ENCODE results near the gene HIVEP2. TPM values are rescaled to one million over a fixed set of nuclear protein-coding genes. Genes with fewer than 3 reads are reported as not detected.

The HIVEP2 gene
- total and polyA plus RNA-seq, 2 donors (not counting 1 experiment from before 2014, with no cell fraction given) = 5.8 to 31.9 TPM

- Histone ChIP-seq H3K79me2 (ENCODE audit: control insufficient read depth, insufficient read depth, low read length) (peaks cover 62% of the 10 kb centered on the region), H3K27ac (ENCODE audit: low read length in 2 of 2) (no peak overlapping the region), H3K9ac (ENCODE audit: low read length) (no peak overlapping the region), H3K4me2 (replicated peaks; ENCODE audit: low read depth, low read length, poor library complexity, severe bottlenecking) (no peak overlapping the region), H4K20me1 (ENCODE audit: control insufficient read depth, insufficient read depth, low read length, poor library complexity, severe bottlenecking) (no peaks in the 10 kb centered on the region), H3K4me3 (ENCODE audit: control extremely low read depth in 1 of 5, extremely low read depth in 1 of 5, insufficient read depth in 1 of 5, low read depth in 2 of 5, low read length in 4 of 5) (no peak overlapping the region), H3K36me3 (replicated peaks in 1 of 2; ENCODE audit: control extremely low read depth in 1 of 2, control insufficient read depth in 1 of 2, extremely low read depth in 1 of 2, insufficient read depth in 2 of 2, low read length in 1 of 2) (peaks cover 6 to 10% of the 10 kb centered on the region in 2 experiments), H3K27me3 (replicated peaks in 1 of 4; ENCODE audit: control extremely low read depth in 1 of 4, control insufficient read depth in 3 of 4, insufficient read depth in 4 of 4, low read length in 3 of 4) (no peaks in the 10 kb centered on the region), H3K4me1 (ENCODE audit: control insufficient read depth in 2 of 2, insufficient read depth in 2 of 2, low read length in 2 of 2) (peaks cover 14 to 24% of the 10 kb centered on the region in 2 donors), H2AFZ (ENCODE audit: insufficient read depth, low read depth, low read length, poor library complexity, severe bottlenecking) (no peak overlapping the region), H3K9me3 (ENCODE audit: control extremely low read depth in 1 of 3, control insufficient read depth in 2 of 3, insufficient read depth in 1 of 3, low read length in 2 of 3) (no peaks in the 10 kb centered on the region)
- no peak overlapping the region for H3K4me3 Mint-ChIP-seq
- no peaks in the 10 kb centered on the region for H3K27me3 Mint-ChIP-seq
- TF ChIP-seq, protein P1, sequence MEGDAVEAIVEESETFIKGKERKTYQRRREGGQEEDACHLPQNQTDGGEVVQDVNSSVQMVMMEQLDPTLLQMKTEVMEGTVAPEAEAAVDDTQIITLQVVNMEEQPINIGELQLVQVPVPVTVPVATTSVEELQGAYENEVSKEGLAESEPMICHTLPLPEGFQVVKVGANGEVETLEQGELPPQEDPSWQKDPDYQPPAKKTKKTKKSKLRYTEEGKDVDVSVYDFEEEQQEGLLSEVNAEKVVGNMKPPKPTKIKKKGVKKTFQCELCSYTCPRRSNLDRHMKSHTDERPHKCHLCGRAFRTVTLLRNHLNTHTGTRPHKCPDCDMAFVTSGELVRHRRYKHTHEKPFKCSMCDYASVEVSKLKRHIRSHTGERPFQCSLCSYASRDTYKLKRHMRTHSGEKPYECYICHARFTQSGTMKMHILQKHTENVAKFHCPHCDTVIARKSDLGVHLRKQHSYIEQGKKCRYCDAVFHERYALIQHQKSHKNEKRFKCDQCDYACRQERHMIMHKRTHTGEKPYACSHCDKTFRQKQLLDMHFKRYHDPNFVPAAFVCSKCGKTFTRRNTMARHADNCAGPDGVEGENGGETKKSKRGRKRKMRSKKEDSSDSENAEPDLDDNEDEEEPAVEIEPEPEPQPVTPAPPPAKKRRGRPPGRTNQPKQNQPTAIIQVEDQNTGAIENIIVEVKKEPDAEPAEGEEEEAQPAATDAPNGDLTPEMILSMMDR (IDR thresholded peaks at IDR 0.05) = no peak
- no peak for TF ChIP-seq EZH2 (IDR thresholded peaks at IDR 0.05; ENCODE audit: borderline replicate concordance, insufficient read depth, low read depth, low read length, poor library complexity, severe bottlenecking)
- no peak for DNase-seq
- peaks cover 50% of the 10 kb centered on the region for H3K4me1 Mint-ChIP-seq
- CTCF ChIA-PET = interaction anchor here (1.2 to 2.2 kb wide), 3 partner anchors 10 to 19 kb away, joined by 3 to 6 read pairs (median 5); no protein-coding TSS in a partner anchor
- H3K27ac Mint-ChIP-seq = no peak overlapping the region
- ATAC-seq (ENCODE audit: low read depth) = no peak
- intact Hi-C loops (cut with micrococcal nuclease) = loop anchor here (10.0 kb wide), 1 partner anchor 189 kb away; no protein-coding TSS in a partner anchor
- WGBS (ENCODE audit: insufficient coverage) = no CpG with 5 or more reads among the region's 3 CpGs
- POLR2A ChIA-PET = no interaction called here
- H3K9me3 Mint-ChIP-seq (ENCODE audit: insufficient read depth) = no peaks in the 10 kb centered on the region
Measured at GRCh38 chr6:142835787-142836535, 109.0 kb downstream of the HIVEP2 start.

DNA sequence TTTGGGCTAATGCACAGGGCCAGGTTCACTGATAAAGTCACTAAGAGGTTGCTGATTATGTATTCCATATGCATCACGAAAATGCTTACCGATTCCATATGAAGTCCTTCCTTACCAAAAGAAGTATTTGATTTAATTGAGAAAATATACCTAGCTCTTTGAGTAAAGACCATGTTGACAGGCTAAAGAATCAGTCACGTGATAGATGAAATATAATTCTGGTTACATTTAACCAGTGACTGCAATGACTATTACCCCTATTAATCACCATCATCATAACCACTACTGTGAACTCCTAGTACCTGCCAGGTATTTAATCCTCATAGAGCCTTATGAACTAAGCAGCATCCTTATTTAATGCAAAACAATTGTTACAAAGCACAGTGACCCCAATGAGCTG lies 110.1 kb downstream of the HIVEP2 start:
- ChIA-PET POLR2A (no interaction called here), CTCF (interaction anchor here (0.7 to 2.2 kb wide), 2 partner anchors 11 to 18 kb away, joined by 3 to 5 read pairs; no protein-coding TSS in a partner anchor)
- no CpG with 5 or more reads among the region's 3 CpGs for WGBS (ENCODE audit: insufficient coverage)
- intact Hi-C loops (cut with micrococcal nuclease) = loop anchor here (10.0 kb wide), 1 partner anchor 190 kb away; no protein-coding TSS in a partner anchor
- Histone ChIP-seq H3K4me2 (replicated peaks; ENCODE audit: low read depth, low read length, poor library complexity, severe bottlenecking) (no peak overlapping the region), H3K79me2 (ENCODE audit: control insufficient read depth, insufficient read depth, low read length) (peaks cover 62% of the 10 kb centered on the region), H3K27me3 (replicated peaks in 1 of 4; ENCODE audit: control extremely low read depth in 1 of 4, control insufficient read depth in 3 of 4, insufficient read depth in 4 of 4, low read length in 3 of 4) (no peaks in the 10 kb centered on the region), H3K4me3 (ENCODE audit: control extremely low read depth in 1 of 5, extremely low read depth in 1 of 5, insufficient read depth in 1 of 5, low read depth in 2 of 5, low read length in 4 of 5) (no peak overlapping the region), H2AFZ (ENCODE audit: insufficient read depth, low read depth, low read length, poor library complexity, severe bottlenecking) (no peak overlapping the region), H3K9me3 (ENCODE audit: control extremely low read depth in 1 of 3, control insufficient read depth in 2 of 3, insufficient read depth in 1 of 3, low read length in 2 of 3) (no peaks in the 10 kb centered on the region), H3K27ac (ENCODE audit: low read length in 2 of 2) (no peak overlapping the region), H3K4me1 (ENCODE audit: control insufficient read depth in 2 of 2, insufficient read depth in 2 of 2, low read length in 2 of 2) (peaks cover 12 to 22% of the 10 kb centered on the region in 2 donors), H3K36me3 (replicated peaks in 1 of 2; ENCODE audit: control extremely low read depth in 1 of 2, control insufficient read depth in 1 of 2, extremely low read depth in 1 of 2, insufficient read depth in 2 of 2, low read length in 1 of 2) (peaks cover 6 to 13% of the 10 kb centered on the region in 2 experiments), H3K9ac (ENCODE audit: low read length) (no peak overlapping the region), H4K20me1 (ENCODE audit: control insufficient read depth, insufficient read depth, low read length, poor library complexity, severe bottlenecking) (no peaks in the 10 kb centered on the region)
- no peak for ATAC-seq (ENCODE audit: low read depth)
- H3K4me3 Mint-ChIP-seq = no peak overlapping the region
- H3K27ac Mint-ChIP-seq = no peak overlapping the region
- no peaks in the 10 kb centered on the region for H3K9me3 Mint-ChIP-seq (ENCODE audit: insufficient read depth)
- no peaks in the 10 kb centered on the region for H3K27me3 Mint-ChIP-seq
- DNase-seq = no peak
- H3K4me1 Mint-ChIP-seq = peaks cover 48% of the 10 kb centered on the region
- TF ChIP-seq, protein P1 (IDR thresholded peaks at IDR 0.05) = no peak
- no peak for TF ChIP-seq EZH2 (IDR thresholded peaks at IDR 0.05; ENCODE audit: borderline replicate concordance, insufficient read depth, low read depth, low read length, poor library complexity, severe bottlenecking)
